Upper lobe of left lung (tissue), 6 donors: ENCODE measurements around the gene MYO1E. TPM values are rescaled to one million over a fixed set of nuclear protein-coding genes. Genes with fewer than 3 reads are reported as not detected.

ENCODE experiments used
- ATAC-seq, 2 donors: fragments of 200-7000 bp; cut with Tn5 transposase; one replicate each; pipeline ENCODE4 v1.9.1; 2022; ENCODE audit warnings: mild to moderate bottlenecking in 2 of 2, moderate library complexity in 2 of 2; ENCODE audit not compliant: low FRiP score in 2 of 2
- DNase-seq, 2 donors: peaks; one replicate each; pipeline ENCODE4 v3.0.0-alpha.2; 2019 to 2020
- H3K27ac ChIP-seq, 4 donors: fragments of 200-600 bp; sonication (generic); one replicate each; pipeline ENCODE4 v1.5.1; 2016 to 2019
- H3K27me3 ChIP-seq, 4 donors: fragments of 200-600 bp; sonication (generic); one replicate each; pipeline ENCODE4 v1.5.1; 2017 to 2019
- H3K36me3 ChIP-seq, 4 donors: fragments of 200-600 bp; sonication (generic); one replicate each; pipeline ENCODE4 v1.5.1; 2016 to 2019
- H3K4me1 ChIP-seq, 4 donors: fragments of 200-600 bp; sonication (generic); one replicate each; pipeline ENCODE4 v1.5.1; 2018 to 2019
- H3K4me3 ChIP-seq, 4 donors: fragments of 200-600 bp; sonication (generic); one replicate each; pipeline ENCODE4 v1.5.1; 2017 to 2019; ENCODE audit warnings: mild to moderate bottlenecking in 2 of 4, moderate library complexity in 1 of 4
- H3K9me3 ChIP-seq, 4 donors: fragments of 200-600 bp; sonication (generic); one replicate each; pipeline ENCODE4 v1.5.1; 2018 to 2019
- EP300 ChIP-seq, 4 donors: sonication (generic); formaldehyde crosslinking; IDR thresholded peaks; one replicate each; pipeline ENCODE4 v1.5.1; 2017; ENCODE audit warnings: antibody characterized with exemption in 4 of 4, control low read depth in 2 of 4
- POLR2A ChIP-seq, 4 donors: fragments of 450-650 bp; IDR thresholded peaks; one replicate each; pipeline ENCODE4 v1.5.1; 2016 to 2017; ENCODE audit warnings: antibody characterized with exemption in 4 of 4, mild to moderate bottlenecking in 2 of 4
- POLR2AphosphoS5 ChIP-seq, 2 donors: sonication (generic); formaldehyde crosslinking; IDR thresholded peaks; one replicate each; pipeline ENCODE4 v1.5.1; 2017; ENCODE audit warnings: antibody characterized with exemption in 2 of 2
- WGBS, 2 donors: methylation state at CpG; one replicate each; pipeline ENCODE4 v1.1.5; 2017 to 2018; 5-methylcytosine and 5-hydroxymethylcytosine counted together
- total RNA-seq, 6 donors: library from RNA; depleted of rRNA in 4 of 6; stranded (reverse); fragments of >200 nt in 4 of 6; gene quantifications; one replicate each; pipeline versions ENCODE4 v1.1.0 to v1.2.1, GENCODE V29; 2016 to 2021
- TF ChIP-seq, protein P1 (sequence below), 6 experiments: fragments of 450-650 bp in 4 of 6; fragments of 200-600 bp in 2 of 6; sonication (generic) in 2 of 6; IDR thresholded peaks; one replicate each; pipeline ENCODE4 v1.5.1; 2016 to 2019; ENCODE audit warnings: antibody characterized with exemption in 6 of 6
- donor health status: DM: no; HTN: no; CAD: no; lungs with moderate emphysema.
- donor health status: DM: no; HTN: yes; CAD: no; lungs with severe emphysema.

The MYO1E gene
- total RNA-seq, 6 donors from 2014 or later: 39.7 to 161 (median 71.9) TPM

- DNase-seq (no peak), ATAC-seq (no peak)
- no peaks in the 10 kb centered on the region for H3K9me3 ChIP-seq
- H3K4me1 ChIP-seq: no peaks in the 10 kb centered on the region
- no peak overlapping the region for H3K4me3 ChIP-seq
- no peaks in the 10 kb centered on the region for H3K27me3 ChIP-seq
- no peak for TF ChIP-seq EP300 (IDR thresholded peaks at IDR 0.05)
- TF ChIP-seq POLR2AphosphoS5 (IDR thresholded peaks at IDR 0.05): no peak
- TF ChIP-seq, protein P1, sequence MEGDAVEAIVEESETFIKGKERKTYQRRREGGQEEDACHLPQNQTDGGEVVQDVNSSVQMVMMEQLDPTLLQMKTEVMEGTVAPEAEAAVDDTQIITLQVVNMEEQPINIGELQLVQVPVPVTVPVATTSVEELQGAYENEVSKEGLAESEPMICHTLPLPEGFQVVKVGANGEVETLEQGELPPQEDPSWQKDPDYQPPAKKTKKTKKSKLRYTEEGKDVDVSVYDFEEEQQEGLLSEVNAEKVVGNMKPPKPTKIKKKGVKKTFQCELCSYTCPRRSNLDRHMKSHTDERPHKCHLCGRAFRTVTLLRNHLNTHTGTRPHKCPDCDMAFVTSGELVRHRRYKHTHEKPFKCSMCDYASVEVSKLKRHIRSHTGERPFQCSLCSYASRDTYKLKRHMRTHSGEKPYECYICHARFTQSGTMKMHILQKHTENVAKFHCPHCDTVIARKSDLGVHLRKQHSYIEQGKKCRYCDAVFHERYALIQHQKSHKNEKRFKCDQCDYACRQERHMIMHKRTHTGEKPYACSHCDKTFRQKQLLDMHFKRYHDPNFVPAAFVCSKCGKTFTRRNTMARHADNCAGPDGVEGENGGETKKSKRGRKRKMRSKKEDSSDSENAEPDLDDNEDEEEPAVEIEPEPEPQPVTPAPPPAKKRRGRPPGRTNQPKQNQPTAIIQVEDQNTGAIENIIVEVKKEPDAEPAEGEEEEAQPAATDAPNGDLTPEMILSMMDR (IDR thresholded peaks at IDR 0.05): no peak
- TF ChIP-seq POLR2A (IDR thresholded peaks at IDR 0.05): no peak
- H3K27ac ChIP-seq: no peak overlapping the region
- 77 to 87% methylated on average over 4 of the region's 4 CpGs for WGBS, 2 donors
- H3K36me3 ChIP-seq: no peaks in the 10 kb centered on the region
These were observed 12.5 kb upstream of the MYO1E start for GRCh38 chr15:59385171-59385570.

DNA sequence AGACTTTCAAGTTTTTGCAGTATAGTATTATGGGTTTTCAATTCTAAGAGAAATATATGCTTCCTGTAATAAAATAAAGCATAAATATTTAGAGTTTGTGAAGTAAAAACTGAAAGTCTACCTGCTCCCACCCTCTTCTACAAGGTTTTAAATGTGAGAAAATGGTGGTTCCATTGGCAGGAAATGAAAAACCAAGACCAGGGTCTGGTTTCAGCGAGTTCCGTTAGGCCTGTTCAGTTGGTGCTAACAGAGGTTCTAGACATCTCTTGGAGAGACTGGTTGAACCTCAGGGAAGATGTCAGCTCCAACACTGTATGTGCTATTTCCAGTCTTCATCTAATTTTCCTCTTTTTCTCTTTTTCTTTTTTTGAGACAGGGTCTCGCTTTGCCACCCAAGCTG, 11.8 kb upstream of the MYO1E start:
- no peaks in the 10 kb centered on the region for H3K4me1 ChIP-seq

DNA sequence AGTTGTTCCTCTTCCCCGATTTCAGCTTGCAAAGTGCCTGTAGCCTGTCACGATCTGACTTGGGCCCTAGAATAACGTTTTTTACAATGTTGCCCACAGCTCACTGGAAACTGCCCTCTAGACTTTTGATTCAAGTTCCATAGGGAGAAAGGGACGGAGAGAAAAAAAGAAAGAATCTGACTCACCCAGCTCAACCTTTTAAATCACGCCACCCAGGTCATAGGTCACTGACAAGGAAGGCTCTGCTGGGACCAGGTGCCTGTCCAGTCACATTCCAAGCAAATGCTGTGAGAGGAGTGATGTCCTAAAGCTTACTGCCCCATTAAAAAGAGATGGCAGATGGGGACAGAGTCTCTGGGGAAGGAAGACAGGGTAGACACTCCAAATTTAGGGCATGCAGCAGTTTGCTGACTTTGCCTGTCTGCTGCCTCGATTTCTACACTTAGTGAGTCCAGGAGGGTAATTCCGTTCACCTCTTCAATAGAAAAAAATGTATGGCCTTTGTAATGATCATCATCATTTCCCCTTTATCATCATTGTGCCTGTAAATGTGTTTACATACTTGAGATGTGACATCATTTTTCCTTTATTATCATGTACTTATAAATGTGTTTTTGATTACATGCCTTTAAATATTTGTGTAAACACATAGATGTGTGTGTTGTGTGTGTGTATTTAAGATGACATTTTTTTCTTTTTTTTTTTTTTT, 8.4 kb upstream of the MYO1E start:
- no peak overlapping the region for H3K27ac ChIP-seq
- H3K4me1 ChIP-seq: no peaks in the 10 kb centered on the region
- 66 to 70% methylated on average over 7 of the region's 7 CpGs for WGBS, 2 donors
- H3K36me3 ChIP-seq: no peaks in the 10 kb centered on the region
- ATAC-seq (no peak), DNase-seq (no peak)
- no peaks in the 10 kb centered on the region for H3K27me3 ChIP-seq
- no peak overlapping the region for H3K4me3 ChIP-seq
- no peaks in the 10 kb centered on the region for H3K9me3 ChIP-seq
- no peak for TF ChIP-seq EP300 (IDR thresholded peaks at IDR 0.05)
- no peak for TF ChIP-seq POLR2A (IDR thresholded peaks at IDR 0.05)
- no peak for TF ChIP-seq POLR2AphosphoS5 (IDR thresholded peaks at IDR 0.05)
- TF ChIP-seq, protein P1 (IDR thresholded peaks at IDR 0.05): no peak

More for the DNA sequence above, 11.8 kb upstream of the MYO1E start:
- DNase-seq: no peak
- Histone ChIP-seq H3K36me3 (no peaks in the 10 kb centered on the region), H3K27me3 (no peaks in the 10 kb centered on the region), H3K27ac (no peak overlapping the region), H3K9me3 (no peaks in the 10 kb centered on the region), H3K4me3 (no peak overlapping the region)
- WGBS, 2 donors: 86 to 95% methylated on average over 3 of the region's 3 CpGs
- no peak for ATAC-seq
- TF ChIP-seq POLR2A (IDR thresholded peaks at IDR 0.05) (no peak), EP300 (IDR thresholded peaks at IDR 0.05) (no peak), POLR2AphosphoS5 (IDR thresholded peaks at IDR 0.05) (no peak)
- TF ChIP-seq, protein P1 (IDR thresholded peaks at IDR 0.05): no peak

- DNase-seq (no peak), ATAC-seq (no peak)
- H3K9me3 ChIP-seq: no peaks in the 10 kb centered on the region
- H3K27me3 ChIP-seq: no peaks in the 10 kb centered on the region
- no peaks in the 10 kb centered on the region for H3K36me3 ChIP-seq
- TF ChIP-seq POLR2A (IDR thresholded peaks at IDR 0.05): no peak
- no peak for TF ChIP-seq EP300 (IDR thresholded peaks at IDR 0.05)
- TF ChIP-seq POLR2AphosphoS5 (IDR thresholded peaks at IDR 0.05): no peak
- TF ChIP-seq, protein P1 (IDR thresholded peaks at IDR 0.05): no peak
- H3K4me3 ChIP-seq: no peak overlapping the region
- WGBS, 2 donors: 92 to 95% methylated on average over 1 of the region's 1 CpG
- no peak overlapping the region for H3K27ac ChIP-seq
- no peaks in the 10 kb centered on the region for H3K4me1 ChIP-seq
These were observed 6.9 kb upstream of the MYO1E start for GRCh38 chr15:59379531-59379930.

DNA sequence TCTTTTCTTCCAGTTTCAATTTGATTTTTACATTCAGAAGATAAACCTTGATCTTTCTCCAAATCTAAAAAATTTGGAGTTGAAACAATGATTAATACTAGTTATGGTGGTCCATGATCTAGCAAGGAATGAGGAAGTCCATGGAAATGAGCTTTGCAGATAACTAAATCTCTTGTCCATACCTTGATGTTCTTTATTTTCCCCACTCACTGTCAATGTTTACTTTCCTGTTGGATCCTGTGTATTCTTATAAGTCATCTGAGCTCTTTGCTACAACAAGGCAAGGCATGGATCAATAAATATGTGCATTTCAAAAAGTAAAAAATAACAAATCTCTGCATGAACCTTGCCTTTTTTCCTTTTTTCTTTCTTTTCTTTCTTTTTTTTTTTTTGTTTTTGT, 6.2 kb upstream of the MYO1E start:
- Histone ChIP-seq H3K36me3 (no peaks in the 10 kb centered on the region), H3K4me3 (no peak overlapping the region), H3K27me3 (no peaks in the 10 kb centered on the region), H3K27ac (no peak overlapping the region), H3K9me3 (no peaks in the 10 kb centered on the region), H3K4me1 (no peaks in the 10 kb centered on the region)
- TF ChIP-seq EP300 (IDR thresholded peaks at IDR 0.05) (no peak), POLR2A (IDR thresholded peaks at IDR 0.05) (no peak), POLR2AphosphoS5 (IDR thresholded peaks at IDR 0.05) (no peak)
- TF ChIP-seq, protein P1 (IDR thresholded peaks at IDR 0.05): no peak
- DNase-seq: no peak
- ATAC-seq: no peak
